Measurements from ENCODE around the gene CHIC2.
"Not testable (repeated sequence)": the region's sequence is repeated elsewhere in the genome, so short reads cannot be mapped to it uniquely, and the experiment has no call there.

Gene CHIC2

GRCh38 chr4:54061067-54061466, 3.3 kb downstream of the CHIC2 start:
- no peak for DNase-seq (ENCODE audit: low read depth)

- DNase-seq (ENCODE audit: low read depth), result no peak
Measured at GRCh38 chr4:54060116-54060515, 4.3 kb downstream of the CHIC2 start.

- no peak for DNase-seq (ENCODE audit: low read depth)
Measured at GRCh38 chr4:54058171-54058570, 6.2 kb downstream of the CHIC2 start.

GRCh38 chr4:54056360-54056759, 8.0 kb downstream of the CHIC2 start:
- DNase-seq (ENCODE audit: low read depth), result no peak

GRCh38 chr4:54055494-54055893, 8.9 kb downstream of the CHIC2 start:
- DNase-seq (ENCODE audit: low read depth), result no peak

GRCh38 chr4:54054501-54054900, 9.9 kb downstream of the CHIC2 start:
- no peak for DNase-seq (ENCODE audit: low read depth)

GRCh38 chr4:54053322-54053721, 11.1 kb downstream of the CHIC2 start:
- DNase-seq (ENCODE audit: low read depth), result not testable (repeated sequence)

GRCh38 chr4:54050214-54050904, 14.0 kb downstream of the CHIC2 start:
- no peak for DNase-seq (ENCODE audit: low read depth)

- DNase-seq (ENCODE audit: low read depth), result not testable (repeated sequence)
Measured at GRCh38 chr4:54043630-54044029, 20.8 kb downstream of the CHIC2 start.

GRCh38 chr4:54041933-54042332, 22.5 kb downstream of the CHIC2 start:
- no peak for DNase-seq (ENCODE audit: low read depth)

GRCh38 chr4:54041100-54041499, 23.3 kb downstream of the CHIC2 start:
- DNase-seq (ENCODE audit: low read depth), result no peak

- DNase-seq (ENCODE audit: low read depth), result no peak
Measured at GRCh38 chr4:54038056-54038455, 26.3 kb downstream of the CHIC2 start.

- DNase-seq (ENCODE audit: low read depth), result no peak
Measured at GRCh38 chr4:54036184-54036583, 28.2 kb downstream of the CHIC2 start.

GRCh38 chr4:54032558-54033135, 31.8 kb downstream of the CHIC2 start:
- no peak for DNase-seq (ENCODE audit: low read depth)

GRCh38 chr4:54027311-54027710, 37.1 kb downstream of the CHIC2 start:
- DNase-seq (ENCODE audit: low read depth), result no peak

GRCh38 chr4:54025582-54025981, 38.8 kb downstream of the CHIC2 start:
- no peak for DNase-seq (ENCODE audit: low read depth)

GRCh38 chr4:54023019-54023418, 41.4 kb downstream of the CHIC2 start:
- DNase-seq (ENCODE audit: low read depth), result not testable (repeated sequence)

GRCh38 chr4:54017974-54018373, 46.4 kb downstream of the CHIC2 start:
- DNase-seq (ENCODE audit: low read depth), result no peak

- DNase-seq (ENCODE audit: low read depth), result no peak
Measured at GRCh38 chr4:54017308-54017707, 47.1 kb downstream of the CHIC2 start.

GRCh38 chr4:54016504-54016903, 47.9 kb downstream of the CHIC2 start:
- no peak for DNase-seq (ENCODE audit: low read depth)

GRCh38 chr4:54015423-54016030, 48.9 kb downstream of the CHIC2 start:
- no peak for DNase-seq (ENCODE audit: low read depth)

GRCh38 chr4:54014666-54015160, 49.7 kb downstream of the CHIC2 start:
- DNase-seq (ENCODE audit: low read depth), result no peak

- no peak for DNase-seq (ENCODE audit: low read depth)
Measured at GRCh38 chr4:54011201-54011600, 53.2 kb downstream of the CHIC2 start.

Measured in stimulated activated CD4-positive, alpha-beta T cell treated with anti-CD3 and anti-CD28 coated beads, Interleukin-2, amount 100 ng/mL, for 4 hours (primary cell).